RWPE2 (cell line): ENCODE results near the gene TOMM5.

Experiments used
- ATAC-seq: fragments of 200-7000 bp; cut with Tn5 transposase; 3 replicates; pipeline ENCODE4 v1.9.1; 2021; ENCODE audit warnings: low read depth
- DNase-seq: peaks from one replicate; pipeline ENCODE4 v3.0.0-alpha.2; 2020; ENCODE audit warnings: low spot score
- H3K27ac ChIP-seq: fragments of 450-650 bp; 2 replicates; pipeline ENCODE4 v1.5.1; 2017; ENCODE audit warnings: mild to moderate bottlenecking; ENCODE audit not compliant: poor library complexity, severe bottlenecking
- H3K27me3 ChIP-seq: fragments of 250-450 bp; sonication (Bioruptor Pico); 2 replicates; pipeline ENCODE4 v1.5.1; 2021; ENCODE audit warnings: mild to moderate bottlenecking, moderate library complexity; ENCODE audit not compliant: insufficient read depth, poor library complexity, severe bottlenecking
- H3K36me3 ChIP-seq: fragments of 250-450 bp; sonication (Bioruptor Pico); 2 replicates; pipeline ENCODE4 v1.5.1; 2020; ENCODE audit warnings: low read depth, mild to moderate bottlenecking, moderate library complexity
- H3K4me1 ChIP-seq: fragments of 250-450 bp; sonication (Bioruptor Pico); 2 replicates; pipeline ENCODE4 v1.5.1; 2021; ENCODE audit warnings: mild to moderate bottlenecking, moderate library complexity; ENCODE audit not compliant: insufficient read depth, poor library complexity, severe bottlenecking
- H3K4me3 ChIP-seq: fragments of 250-450 bp; sonication (Bioruptor Pico); 2 replicates; pipeline ENCODE4 v1.5.1; 2021; ENCODE audit warnings: mild to moderate bottlenecking, moderate library complexity; ENCODE audit not compliant: severe bottlenecking
- H3K9me3 ChIP-seq: fragments of 250-450 bp; sonication (Bioruptor Pico); 2 replicates; pipeline ENCODE4 v1.5.1; 2021; ENCODE audit warnings: mild to moderate bottlenecking, moderate library complexity; ENCODE audit not compliant: severe bottlenecking
- CTCF ChIP-seq: fragments of 450-650 bp; IDR thresholded peaks from one replicate; pipeline ENCODE4 v1.5.1; 2017; ENCODE audit warnings: mild to moderate bottlenecking, moderate library complexity; ENCODE audit not compliant: poor library complexity, severe bottlenecking

TOMM5 gene

GRCh38 chr9:37539634-37540033 lies 52.8 kb downstream of the TOMM5 start:
- TF ChIP-seq CTCF: no peak
- ATAC-seq (no peak), DNase-seq (no peak)
- Histone ChIP-seq H3K9me3 (no peaks in the 10 kb centered on the region), H3K36me3 (no peaks in the 10 kb centered on the region), H3K4me3 (no peak overlapping the region), H3K4me1 (no peaks in the 10 kb centered on the region), H3K27me3 (no peaks in the 10 kb centered on the region), H3K27ac (no peak overlapping the region)
